Left renal cortex interstitium (tissue), 4 donors: ENCODE measurements around the gene C12orf50. TPM values are rescaled to one million over a fixed set of nuclear protein-coding genes. Genes with fewer than 3 reads are reported as not detected.
"Not testable (repeated sequence)": the region's sequence is repeated elsewhere in the genome, so short reads cannot be mapped to it uniquely, and the experiment has no call there.

ENCODE experiments used
- DNase-seq, 4 donors: peaks; one replicate each; pipeline ENCODE4 v3.0.0-alpha.2; 2013; ENCODE audit warnings: low read depth in 4 of 4, low spot score in 2 of 4, missing footprints in 1 of 4
- polyA plus RNA-seq, 4 donors: library from polyadenylated mRNA; unstranded; fragments of 120-200 nt; gene quantifications; one replicate each; pipeline ENCODE4 v1.2.1, GENCODE V29; 2013; ENCODE audit not compliant: insufficient read length in 4 of 4

Gene C12orf50
- polyA plus RNA-seq, 4 donors = 0.20 to 0.60 (median 0.43) TPM

- no peak for DNase-seq
These were observed 37.7 kb downstream of the C12orf50 start for GRCh38 chr12:87991483-87991882.

- no peak for DNase-seq
These were observed 40.7 kb downstream of the C12orf50 start for GRCh38 chr12:87988534-87988933.

- no peak for DNase-seq
These were observed 44.0 kb downstream of the C12orf50 start for GRCh38 chr12:87985069-87985675.

- DNase-seq = no peak
These were observed 47.0 kb downstream of the C12orf50 start for GRCh38 chr12:87982208-87982607.

- DNase-seq = no peak
These were observed 47.7 kb downstream of the C12orf50 start for GRCh38 chr12:87981495-87981894.

GRCh38 chr12:87975879-87976278 lies 53.3 kb downstream of the C12orf50 start:
- no peak for DNase-seq

GRCh38 chr12:87967871-87968270 lies 61.3 kb downstream of the C12orf50 start:
- no peak for DNase-seq

GRCh38 chr12:87960566-87960965 lies 68.6 kb downstream of the C12orf50 start:
- no peak for DNase-seq

GRCh38 chr12:87954028-87954427 lies 75.2 kb downstream of the C12orf50 start:
- not testable (repeated sequence) for DNase-seq

GRCh38 chr12:87953256-87953860 lies 75.8 kb downstream of the C12orf50 start:
- peak in 2 of 4 donors; percentile 13 to 43 for DNase-seq

GRCh38 chr12:87952850-87953249 lies 76.4 kb downstream of the C12orf50 start:
- DNase-seq = peak in 1 of 4 donors; percentile 1

GRCh38 chr12:87952223-87952622 lies 77.0 kb downstream of the C12orf50 start:
- no peak for DNase-seq

GRCh38 chr12:87943762-87944161 lies 85.4 kb downstream of the C12orf50 start:
- DNase-seq = no peak

- DNase-seq = no peak
These were observed 86.2 kb downstream of the C12orf50 start for GRCh38 chr12:87943023-87943422.

- no peak for DNase-seq
These were observed 90.0 kb downstream of the C12orf50 start for GRCh38 chr12:87939182-87939581.

- no peak for DNase-seq
These were observed 94.0 kb downstream of the C12orf50 start for GRCh38 chr12:87935216-87935615.

GRCh38 chr12:87933991-87934390 lies 95.2 kb downstream of the C12orf50 start:
- no peak for DNase-seq

- DNase-seq = no peak
These were observed 97.4 kb downstream of the C12orf50 start for GRCh38 chr12:87931812-87932211.

- no peak for DNase-seq
These were observed 98.6 kb downstream of the C12orf50 start for GRCh38 chr12:87930627-87931026.
